ENCODE measurements around the gene PARD3.

GRCh38 chr10:34102893-34103506 lies 712.1 kb downstream of the PARD3 start:
- TF ChIP-seq CTCF (IDR thresholded peaks at IDR 0.05; ENCODE audit: insufficient read depth, low read depth, low read length), result no peak
- no peak for TF ChIP-seq EZH2 (IDR thresholded peaks at IDR 0.05; ENCODE audit: insufficient read depth, low read length)

All from astrocyte (in vitro differentiated cells and primary cell).